ENCODE measurements around the gene KLHL21. TPM values are rescaled to one million over a fixed set of nuclear protein-coding genes. Genes with fewer than 3 reads are reported as not detected.

The KLHL21 gene
- total and polyA plus RNA-seq, 9 of the 15 experiments (the other 6 are each of a cell fraction or from before 2014, with no cell fraction given), result 2.1 to 42.1 (median 17.5) TPM

DNA sequence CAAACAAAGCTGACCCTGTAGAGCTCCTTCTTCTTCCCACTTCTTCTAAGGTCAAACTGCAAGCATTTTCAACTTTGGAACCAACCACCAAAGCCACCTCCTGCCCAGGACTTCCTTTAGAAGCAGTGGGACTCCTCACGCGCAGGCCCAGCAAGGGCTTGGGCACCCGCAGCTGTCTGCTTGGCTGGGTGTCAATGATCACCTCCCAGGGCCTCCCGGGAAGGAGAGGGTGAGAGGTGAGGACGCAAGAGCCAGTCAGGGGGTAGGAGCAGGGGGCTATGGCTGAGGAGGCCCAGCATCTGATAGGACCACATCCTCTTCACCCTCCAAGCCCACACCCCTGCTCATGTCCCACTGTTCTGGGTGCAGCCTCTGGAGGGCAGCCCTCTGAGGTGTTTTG is 10.2 kb downstream of the KLHL21 start:
- DNase-seq (ENCODE audit: extremely low read depth in 1 of 4, low spot score in 3 of 4) (no peak), ATAC-seq (peak; percentile 3; the same call in 1 of the 3 replicates), FAIRE-seq (no peak)
- Histone ChIP-seq H3K4me1 (replicated peaks in 1 of 2; ENCODE audit: control insufficient read depth in 2 of 2, insufficient read depth in 2 of 2, low read length in 2 of 2) (peaks cover 2 to 38% of the 10 kb centered on the region in 2 experiments; a peak in 3 of 5 replicates), H3K36me3 (ENCODE audit: control insufficient read depth, insufficient read depth, low read length) (peaks cover 100% of the 10 kb centered on the region), H3K27me3 (ENCODE audit: control insufficient read depth in 2 of 2, insufficient read depth in 2 of 2, low read length in 2 of 2) (no peaks in the 10 kb centered on the region), H3K9me1 (ENCODE audit: control insufficient read depth, insufficient read depth, low read length) (peaks cover 10% of the 10 kb centered on the region), H4K20me1 (replicated peaks; ENCODE audit: control insufficient read depth, insufficient read depth, low read length) (peaks cover 31% of the 10 kb centered on the region), H3K4me2 (ENCODE audit: insufficient read depth, low read length) (no peak overlapping the region), H3K4me3 (no peak overlapping the region), H3K9me3 (replicated peaks; ENCODE audit: control insufficient read depth, insufficient read depth, low read depth, low read length) (no peaks in the 10 kb centered on the region), H3K79me2 (ENCODE audit: control insufficient read depth, insufficient read depth, low read length) (peaks cover 28% of the 10 kb centered on the region), H3K27ac (ENCODE audit: extremely low read depth, low read depth, low read length) (no peak overlapping the region), H2AFZ (ENCODE audit: low read depth, low read length) (no peak overlapping the region), H3K9ac (ENCODE audit: insufficient read depth in 1 of 2, low read depth in 2 of 2, low read length in 2 of 2) (no peak overlapping the region)
- BruUV-seq (replicated peaks), result no TSS peak
- in situ Hi-C loops (cut with MboI) (no loop called here), intact Hi-C loops (cut with micrococcal nuclease) (no loop called here)
- ChIA-PET POLR2A (interaction anchor here (0.6 to 4.2 kb wide), 9 partner anchors 10 to 49 kb away, joined by 3 to 59 read pairs (median 4); partner anchors contain the start of genes KLHL21, NOL9 and ZBTB48), CTCF (ENCODE audit: low intra/inter-chr PET ratio) (no interaction called here)
- 77% methylated on average over 5 of the region's 5 CpGs for WGBS (ENCODE audit: insufficient coverage, low coverage, missing lambda C conversion rate)
- TF ChIP-seq POLR2A (conservative IDR thresholded peaks at IDR 0.05), result 0 out of 2 replicates have a peak, but pooled peaks have one; percentile 38
- TF ChIP-seq, protein P1, sequence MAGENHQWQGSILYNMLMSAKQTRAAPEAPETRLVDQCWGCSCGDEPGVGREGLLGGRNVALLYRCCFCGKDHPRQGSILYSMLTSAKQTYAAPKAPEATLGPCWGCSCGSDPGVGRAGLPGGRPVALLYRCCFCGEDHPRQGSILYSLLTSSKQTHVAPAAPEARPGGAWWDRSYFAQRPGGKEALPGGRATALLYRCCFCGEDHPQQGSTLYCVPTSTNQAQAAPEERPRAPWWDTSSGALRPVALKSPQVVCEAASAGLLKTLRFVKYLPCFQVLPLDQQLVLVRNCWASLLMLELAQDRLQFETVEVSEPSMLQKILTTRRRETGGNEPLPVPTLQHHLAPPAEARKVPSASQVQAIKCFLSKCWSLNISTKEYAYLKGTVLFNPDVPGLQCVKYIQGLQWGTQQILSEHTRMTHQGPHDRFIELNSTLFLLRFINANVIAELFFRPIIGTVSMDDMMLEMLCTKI (IDR thresholded peaks at IDR 0.05; ENCODE audit: partially characterized antibody), result no peak
- peak; percentile 10 for TF ChIP-seq RBM22 (IDR thresholded peaks at IDR 0.05; ENCODE audit: low read depth, low read length, poor library complexity, severe bottlenecking)

DNA sequence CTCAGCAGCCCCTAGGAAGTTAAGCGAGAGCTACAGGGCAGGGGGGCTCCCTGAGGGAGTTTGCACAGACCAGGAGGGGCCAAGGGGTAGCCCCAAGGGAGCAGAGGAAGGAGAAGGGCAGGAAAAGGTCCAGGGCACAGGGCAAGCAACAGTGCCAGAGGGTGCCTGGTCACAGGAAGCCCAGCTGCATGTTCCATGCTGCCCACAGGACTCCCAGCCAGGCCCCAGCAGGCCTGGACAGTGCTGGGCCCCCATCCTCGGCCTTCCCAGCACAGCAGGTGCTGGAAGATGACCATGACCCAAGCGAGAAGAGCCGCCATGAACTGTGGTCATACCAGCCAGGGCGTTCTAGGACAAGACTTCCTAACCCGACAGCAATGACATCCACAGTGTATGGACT is 11.0 kb downstream of the KLHL21 start:
- 87% methylated on average over 6 of the region's 6 CpGs for WGBS (ENCODE audit: insufficient coverage, low coverage, missing lambda C conversion rate)

More for the DNA sequence above, 11.0 kb downstream of the KLHL21 start:
- in situ Hi-C loops (cut with MboI), result no loop called here
- Histone ChIP-seq H3K9me3 (replicated peaks; ENCODE audit: control insufficient read depth, insufficient read depth, low read depth, low read length) (no peaks in the 10 kb centered on the region), H3K79me2 (ENCODE audit: control insufficient read depth, insufficient read depth, low read length) (peaks cover 20% of the 10 kb centered on the region), H3K9ac (ENCODE audit: insufficient read depth in 1 of 2, low read depth in 2 of 2, low read length in 2 of 2) (peak overlapping the region in 1 of 2 experiments; percentile 66; a peak in 2 of 4 replicates), H3K27me3 (ENCODE audit: control insufficient read depth in 2 of 2, insufficient read depth in 2 of 2, low read length in 2 of 2) (no peaks in the 10 kb centered on the region), H3K27ac (ENCODE audit: extremely low read depth, low read depth, low read length) (no peak overlapping the region), H3K9me1 (ENCODE audit: control insufficient read depth, insufficient read depth, low read length) (peaks cover 8% of the 10 kb centered on the region), H4K20me1 (replicated peaks; ENCODE audit: control insufficient read depth, insufficient read depth, low read length) (peaks cover 23% of the 10 kb centered on the region), H3K4me1 (replicated peaks in 1 of 2; ENCODE audit: control insufficient read depth in 2 of 2, insufficient read depth in 2 of 2, low read length in 2 of 2) (peaks cover 0 to 35% of the 10 kb centered on the region in 2 experiments; a peak in 2 of 5 replicates), H3K4me2 (ENCODE audit: insufficient read depth, low read length) (no peak overlapping the region), H3K4me3 (no peak overlapping the region), H2AFZ (ENCODE audit: low read depth, low read length) (no peak overlapping the region), H3K36me3 (ENCODE audit: control insufficient read depth, insufficient read depth, low read length) (peaks cover 100% of the 10 kb centered on the region)
- POLR2A ChIA-PET, result interaction anchor here (0.6 to 4.2 kb wide), 8 partner anchors 10 to 50 kb away, joined by 3 to 59 read pairs (median 4); partner anchors contain the start of genes KLHL21 and ZBTB48
- TF ChIP-seq POLR2G (IDR thresholded peaks at IDR 0.05; ENCODE audit: low read depth, low read length) (peak; percentile 59), TCF7L2 (IDR thresholded peaks at IDR 0.05; ENCODE audit: low read depth, low read length) (no peak), RBFOX2 (IDR thresholded peaks at IDR 0.05; ENCODE audit: low read depth, low read length) (peak; percentile 56)
- ATAC-seq (no peak), DNase-seq (ENCODE audit: extremely low read depth in 1 of 4, low spot score in 3 of 4) (no peak), FAIRE-seq (no peak)
- CTCF ChIA-PET (ENCODE audit: low intra/inter-chr PET ratio), result no interaction called here
- intact Hi-C loops (cut with micrococcal nuclease), result no loop called here
- no TSS peak for BruUV-seq (replicated peaks)
